GM23248 (cell line): Measurements from ENCODE around the gene HECTD4. TPM values are rescaled to one million over a fixed set of nuclear protein-coding genes. Genes with fewer than 3 reads are reported as not detected.

ENCODE experiments used
- DNase-seq: peaks from one replicate; pipeline ENCODE4 v3.0.0-alpha.2; 2015
- H2AFZ ChIP-seq: fragments of 200-600 bp; sonication (generic); 2 replicates; pipeline ENCODE4 v1.6.1; 2016; ENCODE audit warnings: antibody characterized with exemption
- H3F3A ChIP-seq: fragments of 200-600 bp; sonication (generic); 2 replicates; pipeline ENCODE4 v1.6.1; 2016; ENCODE audit warnings: mild to moderate bottlenecking, antibody characterized with exemption, mixed run types; ENCODE audit not compliant: insufficient read depth
- H3K27ac ChIP-seq: fragments of 200-600 bp; sonication (generic); 2 replicates; pipeline ENCODE4 v1.5.1; 2016; ENCODE audit warnings: mild to moderate bottlenecking
- H3K27me3 ChIP-seq: fragments of 200-600 bp; sonication (generic); replicated peaks from 2 replicates; pipeline ENCODE4 v1.6.1; 2016; ENCODE audit warnings: mild to moderate bottlenecking; ENCODE audit not compliant: insufficient read depth
- H3K36me3 ChIP-seq: fragments of 200-600 bp; sonication (generic); 2 replicates; pipeline ENCODE4 v1.6.1; 2016; ENCODE audit warnings: low read depth, mild to moderate bottlenecking
- H3K4me1 ChIP-seq: fragments of 200-600 bp; sonication (generic); 2 replicates; pipeline ENCODE4 v1.6.1; 2016; ENCODE audit warnings: mild to moderate bottlenecking; ENCODE audit not compliant: insufficient read depth
- H3K4me2 ChIP-seq: fragments of 200-600 bp; sonication (generic); one replicate; pipeline ENCODE4 v1.6.1; 2016; ENCODE audit warnings: mild to moderate bottlenecking; ENCODE audit not compliant: unreplicated experiment
- H3K4me3 ChIP-seq: fragments of 200-600 bp; sonication (generic); 2 replicates; pipeline ENCODE4 v1.5.1; 2016; ENCODE audit warnings: mild to moderate bottlenecking
- H3K79me2 ChIP-seq: fragments of 200-600 bp; sonication (generic); 2 replicates; pipeline ENCODE4 v1.6.1; 2016; ENCODE audit warnings: mild to moderate bottlenecking; ENCODE audit not compliant: insufficient read depth
- H3K9ac ChIP-seq: fragments of 200-600 bp; sonication (generic); 2 replicates; pipeline ENCODE4 v1.6.1; 2016; ENCODE audit warnings: mild to moderate bottlenecking
- H3K9me2 ChIP-seq: fragments of 200-600 bp; sonication (generic); 2 replicates; pipeline ENCODE4 v1.6.1; 2016; ENCODE audit warnings: mixed run types, mild to moderate bottlenecking, moderate library complexity; ENCODE audit not compliant: insufficient read depth
- H3K9me3 ChIP-seq: fragments of 200-600 bp; sonication (generic); one replicate; pipeline ENCODE4 v1.6.1; 2017; ENCODE audit warnings: low read depth
- H4K20me1 ChIP-seq: fragments of 200-600 bp; sonication (generic); 2 replicates; pipeline ENCODE4 v1.6.0; 2016; ENCODE audit not compliant: insufficient read depth
- EZH2 ChIP-seq: fragments of 200-600 bp; sonication (generic); IDR thresholded peaks from 2 replicates; pipeline ENCODE4 v1.6.1; 2018; ENCODE audit warnings: antibody characterized with exemption, mild to moderate bottlenecking; ENCODE audit not compliant: insufficient read depth, poor library complexity, severe bottlenecking
- EZH2phosphoT487 ChIP-seq: fragments of 200-600 bp; sonication (generic); IDR thresholded peaks from 2 replicates; pipeline ENCODE4 v1.6.1; 2018; ENCODE audit warnings: antibody characterized with exemption, moderate library complexity, mild to moderate bottlenecking, low read depth; ENCODE audit not compliant: insufficient read depth
- WGBS, 2 experiments: methylation state at CpG; one replicate each; pipeline ENCODE4 v1.1.6; 2015 to 2017; ENCODE audit warnings: low lambda C conversion rate in 2 of 2, low coverage in 1 of 2; ENCODE audit errors: missing lambda C conversion rate in 2 of 2; 5-methylcytosine and 5-hydroxymethylcytosine counted together
- in situ Hi-C: fragments of 300-500 bp; cut with MboI; formaldehyde crosslinking; loops from 2 replicates; pipeline ENCODE4 v1.15.0; 2020
- polyA plus RNA-seq: library from polyadenylated mRNA; unstranded; fragments of >200 nt; fragmentation: Nextera tagmentation; extraction: Ambion mirVana; gene quantifications from 2 replicates; pipeline ENCODE4 v1.2.1, GENCODE V29; 2016
- total RNA-seq: library from RNA; depleted of rRNA; stranded (reverse); fragments of >200 nt; shearing (Covaris generic); gene quantifications from 2 replicates; pipeline ENCODE4 v1.2.3, GENCODE V29; 2014

Gene HECTD4
- total and polyA plus RNA-seq, 2 experiments from 2014 or later = 7.5 to 8.9 TPM

DNA sequence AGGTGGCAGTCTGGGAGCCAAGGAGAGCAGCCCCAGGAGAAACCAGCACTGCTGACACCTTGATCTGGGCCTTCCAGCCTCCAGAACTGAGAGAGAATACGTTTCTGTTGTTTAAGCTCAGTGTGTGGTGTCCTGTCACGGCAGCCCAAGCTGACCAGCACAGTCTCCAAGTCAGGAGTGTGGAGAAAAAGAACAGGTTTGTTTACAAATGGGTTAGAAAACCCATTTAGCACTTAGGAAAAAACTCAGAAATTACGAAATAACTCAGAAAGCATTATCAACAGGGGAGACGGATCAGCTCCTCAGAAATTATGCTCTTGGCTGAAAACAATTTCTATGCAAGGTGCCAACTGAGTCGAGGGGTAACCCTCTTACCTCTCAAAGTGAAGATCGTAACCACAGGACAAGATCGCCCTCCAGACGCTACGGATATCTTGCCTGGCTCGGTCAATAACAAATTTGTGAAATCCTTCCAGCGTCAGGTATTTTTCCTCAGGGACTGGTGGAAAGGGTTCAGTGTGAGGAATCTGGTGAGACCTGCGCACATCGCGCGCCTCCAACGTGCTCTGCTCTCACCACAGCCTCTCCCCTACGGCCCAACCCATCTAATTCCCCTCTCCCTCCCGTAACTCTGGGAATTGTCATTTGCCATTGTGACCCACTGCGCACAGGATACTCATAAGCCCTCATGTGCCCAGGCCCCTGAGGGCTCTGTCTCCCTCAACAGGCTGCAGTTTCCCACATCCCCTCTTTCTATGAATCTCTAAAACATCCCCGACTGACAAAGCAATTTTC, 206.7 kb downstream of the HECTD4 start:
- H4K20me1 ChIP-seq = no peaks in the 10 kb centered on the region
- no peaks in the 10 kb centered on the region for H3K9me3 ChIP-seq
- H3K4me2 ChIP-seq = no peak overlapping the region
- no peak overlapping the region for H3K4me3 ChIP-seq
- H3K9me2 ChIP-seq = no peaks in the 10 kb centered on the region
- peaks cover 3% of the 10 kb centered on the region; the same call in 1 of the 2 replicates for H3K36me3 ChIP-seq
- H3K4me1 ChIP-seq = no peaks in the 10 kb centered on the region
- WGBS, 2 experiments = 94 to 96% methylated on average over 20 of the region's 20 CpGs
- H3F3A ChIP-seq = no peaks in the 10 kb centered on the region
- no peaks in the 10 kb centered on the region for H3K79me2 ChIP-seq
- TF ChIP-seq EZH2phosphoT487 (no peak), EZH2 (no peak)
- no peak overlapping the region for H3K9ac ChIP-seq
- no peak for DNase-seq
- no peak overlapping the region for H3K27ac ChIP-seq
- no peaks in the 10 kb centered on the region for H3K27me3 ChIP-seq
- H2AFZ ChIP-seq = no peak overlapping the region
- in situ Hi-C loops = no loop called here

DNA sequence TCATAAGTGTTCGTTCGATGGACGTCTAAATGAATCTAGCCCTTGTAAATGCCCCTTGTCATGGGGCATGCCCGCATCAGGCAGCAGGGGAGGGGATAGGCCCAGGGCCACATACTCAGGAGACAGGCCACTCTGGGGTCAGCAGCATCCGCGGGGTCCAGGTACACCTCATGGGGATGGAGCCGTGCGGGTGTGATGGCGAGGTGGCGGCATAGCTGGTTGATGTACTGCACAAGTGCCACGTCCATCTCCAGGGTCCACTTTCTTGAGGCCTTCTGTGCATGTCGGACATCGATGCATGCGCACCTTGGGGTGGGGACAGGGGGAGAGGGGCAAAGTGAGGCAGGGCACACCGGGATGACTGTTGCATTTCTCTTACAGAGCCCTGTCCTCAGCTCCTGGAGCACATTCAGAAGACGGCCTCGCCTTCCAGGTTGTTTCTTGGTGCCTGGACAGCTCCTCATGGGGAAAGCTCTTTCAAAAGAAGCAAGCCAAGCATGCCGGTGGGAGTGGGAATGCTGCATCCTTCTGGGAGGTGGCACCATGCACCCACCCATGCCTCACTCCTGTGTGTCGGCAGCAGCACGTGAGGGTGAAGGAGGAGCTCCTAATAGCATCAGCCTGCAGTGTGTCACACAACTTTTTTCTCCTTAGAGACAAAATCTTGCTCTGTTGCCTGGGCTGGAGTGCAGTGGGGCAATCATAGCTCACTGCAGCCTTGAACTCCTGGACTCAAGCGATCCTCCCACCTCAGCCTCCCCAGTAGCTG, 209.5 kb downstream of the HECTD4 start:
- WGBS, 2 experiments = 91 to 94% methylated on average over 21 of the region's 21 CpGs
- Histone ChIP-seq H3K9me3 (no peaks in the 10 kb centered on the region), H4K20me1 (no peaks in the 10 kb centered on the region), H3K27ac (no peak overlapping the region), H3K79me2 (no peaks in the 10 kb centered on the region), H3K9ac (no peak overlapping the region), H3K27me3 (no peaks in the 10 kb centered on the region), H3K36me3 (no peaks in the 10 kb centered on the region), H3K4me1 (no peaks in the 10 kb centered on the region), H3K4me3 (no peak overlapping the region), H3K4me2 (no peak overlapping the region), H2AFZ (no peak overlapping the region), H3K9me2 (no peaks in the 10 kb centered on the region), H3F3A (no peaks in the 10 kb centered on the region)
- TF ChIP-seq EZH2 (no peak), EZH2phosphoT487 (no peak)
- in situ Hi-C loops = no loop called here
- no peak for DNase-seq

DNA sequence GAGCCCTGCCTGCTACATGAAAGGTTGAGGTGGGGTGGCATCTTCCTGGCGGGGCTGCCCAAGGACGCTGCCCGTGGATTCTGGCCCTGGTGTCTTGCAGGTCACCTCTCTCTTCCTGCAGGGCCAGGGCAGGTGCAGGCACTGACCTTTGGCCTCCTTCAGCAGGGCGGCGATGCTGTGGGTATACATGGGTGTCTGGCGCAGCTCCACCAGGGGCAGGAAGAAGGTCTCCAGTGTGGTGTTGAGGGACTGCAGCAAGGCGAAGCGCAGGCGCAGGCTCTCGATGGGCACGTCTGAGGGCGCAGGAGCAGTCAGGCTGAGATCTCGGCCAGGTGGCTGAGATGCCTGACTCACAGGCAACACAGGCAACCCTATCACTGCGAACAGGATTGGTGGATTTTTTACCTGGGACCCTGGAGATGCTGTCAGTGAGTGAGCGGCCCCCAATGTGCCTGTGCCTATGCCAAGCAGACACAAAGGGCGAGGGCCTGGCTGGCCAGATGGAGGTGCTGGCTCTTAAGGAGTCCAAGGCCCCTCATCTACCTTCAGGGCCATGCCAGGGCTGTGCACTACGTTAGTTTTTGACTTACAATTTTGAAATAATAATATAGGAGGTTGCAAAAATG, 211.1 kb downstream of the HECTD4 start:
- H3K27me3 ChIP-seq = no peaks in the 10 kb centered on the region
- no peaks in the 10 kb centered on the region for H3F3A ChIP-seq
- in situ Hi-C loops = no loop called here
- no peaks in the 10 kb centered on the region for H4K20me1 ChIP-seq
- no peaks in the 10 kb centered on the region for H3K79me2 ChIP-seq
- no peak for DNase-seq
- H3K36me3 ChIP-seq = no peaks in the 10 kb centered on the region
- H3K9me2 ChIP-seq = no peaks in the 10 kb centered on the region
- H3K4me2 ChIP-seq = no peak overlapping the region
- H3K4me1 ChIP-seq = no peaks in the 10 kb centered on the region
- H3K27ac ChIP-seq = no peak overlapping the region
- no peak overlapping the region for H3K9ac ChIP-seq
- H3K4me3 ChIP-seq = no peak overlapping the region
- TF ChIP-seq EZH2phosphoT487 (no peak), EZH2 (no peak)
- WGBS, 2 experiments = 90 to 91% methylated on average over 17 of the region's 17 CpGs
- H2AFZ ChIP-seq = no peak overlapping the region
- H3K9me3 ChIP-seq = no peaks in the 10 kb centered on the region

DNA sequence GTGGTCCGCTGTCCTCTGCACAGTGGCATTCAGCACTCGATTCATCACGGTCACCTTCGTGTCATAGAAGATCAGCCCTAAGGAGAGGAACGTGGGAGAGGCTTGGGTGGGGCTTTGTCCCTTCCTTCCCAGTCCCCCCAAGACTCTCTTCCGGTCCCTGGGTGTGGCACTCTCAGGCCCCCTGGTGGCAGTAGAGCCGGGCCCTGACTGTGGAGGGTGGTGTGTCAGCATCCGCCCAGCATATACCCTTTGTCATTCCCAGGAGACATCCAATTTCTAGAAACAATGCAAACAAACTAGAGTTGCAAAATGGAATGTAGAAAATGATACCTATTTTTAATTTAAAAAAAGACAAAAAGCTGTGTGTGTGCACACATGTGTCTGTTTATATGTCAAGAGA, 211.9 kb downstream of the HECTD4 start:
- no peak overlapping the region for H3K9ac ChIP-seq
- peak; percentile 61 for DNase-seq
- no peaks in the 10 kb centered on the region for H4K20me1 ChIP-seq
- H3K79me2 ChIP-seq = no peaks in the 10 kb centered on the region
- H3K4me2 ChIP-seq = no peak overlapping the region
- TF ChIP-seq EZH2 = no peak
- TF ChIP-seq EZH2phosphoT487 = no peak
- no peaks in the 10 kb centered on the region for H3K9me3 ChIP-seq
- H3K36me3 ChIP-seq = no peaks in the 10 kb centered on the region
- no peaks in the 10 kb centered on the region for H3K27me3 ChIP-seq
- no peaks in the 10 kb centered on the region for H3K9me2 ChIP-seq
- no peak overlapping the region for H2AFZ ChIP-seq
- H3F3A ChIP-seq = no peaks in the 10 kb centered on the region
- no peak overlapping the region for H3K4me3 ChIP-seq
- H3K27ac ChIP-seq = no peak overlapping the region
- WGBS, 2 experiments = 51 to 53% methylated on average over 8 of the region's 8 CpGs
- H3K4me1 ChIP-seq = no peaks in the 10 kb centered on the region
- in situ Hi-C loops = no loop called here
